Posterior cingulate gyrus (tissue), 11 donors: ENCODE results near the gene SPINT3.
A peak's percentile ranks its signal among the peaks of the same experiment; 100 is the strongest.
"Not testable (repeated sequence)": the region's sequence is repeated elsewhere in the genome, so short reads cannot be mapped to it uniquely, and the experiment has no call there.

Source experiments
- DNase-seq, 10 donors: peaks; one replicate each; pipeline versions ENCODE4 v3.0.0 to v3.0.0-alpha.2; 2020 to 2021; ENCODE audit warnings: mixed read lengths in 3 of 10
- intact Hi-C: fragments of 100-400 bp; cut with DNase I; formaldehyde crosslinking; loops from one replicate; pipeline ENCODE4 v1.15.1; 2023

SPINT3 gene

DNA sequence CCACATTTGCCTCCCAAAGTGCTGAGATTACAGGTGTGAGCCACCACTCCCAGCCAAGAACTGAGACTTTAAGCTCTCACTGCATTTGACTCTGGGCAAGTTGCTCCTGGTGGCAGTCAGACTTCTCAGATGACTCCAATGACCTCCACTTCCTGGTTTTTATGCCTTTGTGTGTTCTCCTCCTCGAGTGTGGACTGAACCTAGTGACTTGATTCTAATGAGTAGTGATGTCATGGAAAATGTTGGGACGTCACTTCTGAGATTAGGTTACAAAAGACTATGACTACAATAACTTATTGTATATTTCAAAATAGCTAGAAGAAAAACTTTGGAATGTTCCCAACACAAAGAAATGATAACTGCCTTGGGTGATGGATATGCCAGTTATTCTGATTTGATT, 12.0 kb downstream of the SPINT3 start:
- intact Hi-C loops: no loop called here

DNA sequence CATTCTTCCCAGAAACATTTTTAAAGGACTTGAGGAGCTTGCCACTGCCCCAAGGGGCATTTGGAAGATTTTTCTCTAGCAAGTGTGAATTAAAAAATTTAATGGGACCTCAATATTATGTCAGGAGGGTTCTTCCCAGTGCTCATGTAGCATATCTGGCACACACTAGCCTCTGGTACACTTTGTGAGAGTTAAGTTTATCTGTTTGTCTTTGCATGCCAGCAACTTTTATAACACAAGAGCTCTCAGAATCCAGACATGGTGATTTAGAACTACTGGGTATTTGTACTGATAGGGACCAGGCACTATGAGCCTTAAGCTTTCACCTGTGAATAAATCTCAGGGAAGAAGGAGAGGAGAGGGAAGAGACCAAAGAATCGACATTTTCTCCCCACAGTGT, 12.9 kb downstream of the SPINT3 start:
- no peak for DNase-seq
- intact Hi-C loops: no loop called here

More for the DNA sequence above, 12.0 kb downstream of the SPINT3 start:
- DNase-seq: no peak

DNA sequence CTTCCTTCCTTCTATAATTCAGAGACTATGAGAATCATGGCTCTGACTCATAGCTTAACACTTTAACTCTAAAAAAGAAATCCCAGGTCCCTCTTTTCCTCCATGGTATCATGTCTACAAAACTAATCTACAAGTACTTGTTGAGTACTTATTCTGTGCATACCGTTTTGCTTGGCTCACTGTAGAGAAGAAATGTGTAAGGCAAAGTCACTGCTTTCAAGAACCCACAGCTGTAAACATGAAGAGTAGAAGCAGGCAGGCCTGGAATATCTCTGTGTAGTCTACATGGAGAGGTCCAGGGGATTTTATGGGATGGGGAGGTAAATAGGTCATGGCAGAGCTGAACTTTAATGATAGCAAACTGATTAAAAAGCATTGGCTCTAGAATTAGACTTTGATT, 13.8 kb downstream of the SPINT3 start:
- intact Hi-C loops: no loop called here

DNA sequence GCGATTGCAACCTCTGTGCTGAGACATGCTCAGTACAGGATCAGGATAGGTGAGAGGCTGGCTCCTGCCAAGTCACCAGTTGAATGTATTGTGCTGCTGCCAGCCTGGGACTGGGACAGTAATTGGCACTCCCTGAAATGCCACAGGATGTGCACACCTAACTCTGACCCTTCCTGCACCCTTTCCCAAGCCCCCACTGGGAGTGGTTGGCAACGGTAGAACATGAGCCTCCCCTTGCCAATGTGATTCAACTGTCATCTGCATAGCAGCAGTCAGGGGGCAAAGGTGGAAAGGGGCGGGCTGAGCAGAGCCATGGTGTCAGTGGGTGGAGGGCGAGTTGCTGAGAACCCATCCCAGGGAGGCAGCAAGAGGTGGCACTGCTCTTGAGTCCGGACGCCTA, 15.4 kb downstream of the SPINT3 start:
- intact Hi-C loops: no loop called here
- DNase-seq: no peak

More for the DNA sequence above, 13.8 kb downstream of the SPINT3 start:
- no peak for DNase-seq

DNA sequence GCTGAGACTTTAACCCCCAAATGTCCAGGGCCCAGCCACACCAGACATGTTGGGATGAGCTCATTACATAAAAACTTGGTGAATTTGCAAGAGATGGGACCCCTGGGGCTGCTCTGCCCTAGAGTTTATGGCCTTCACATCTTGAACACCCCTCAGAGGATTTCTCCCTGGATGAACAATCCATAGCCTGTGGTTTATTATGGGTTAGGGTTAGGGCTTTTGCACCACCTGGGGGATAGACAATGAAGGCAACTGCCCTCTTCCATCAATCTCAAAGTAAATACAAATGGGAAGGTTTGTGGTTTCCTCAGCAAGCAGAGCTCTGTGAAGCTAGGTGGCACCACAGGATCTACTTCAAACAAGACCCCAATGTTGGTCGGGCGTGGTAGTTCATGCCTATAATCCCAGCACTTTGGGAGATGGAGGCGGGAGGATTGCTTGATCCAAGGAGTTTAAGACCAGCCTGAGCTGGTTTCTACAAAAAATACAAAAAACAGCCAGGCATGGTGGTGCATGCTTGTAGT, 17.4 kb downstream of the SPINT3 start:
- no peak for DNase-seq
- intact Hi-C loops: no loop called here

DNA sequence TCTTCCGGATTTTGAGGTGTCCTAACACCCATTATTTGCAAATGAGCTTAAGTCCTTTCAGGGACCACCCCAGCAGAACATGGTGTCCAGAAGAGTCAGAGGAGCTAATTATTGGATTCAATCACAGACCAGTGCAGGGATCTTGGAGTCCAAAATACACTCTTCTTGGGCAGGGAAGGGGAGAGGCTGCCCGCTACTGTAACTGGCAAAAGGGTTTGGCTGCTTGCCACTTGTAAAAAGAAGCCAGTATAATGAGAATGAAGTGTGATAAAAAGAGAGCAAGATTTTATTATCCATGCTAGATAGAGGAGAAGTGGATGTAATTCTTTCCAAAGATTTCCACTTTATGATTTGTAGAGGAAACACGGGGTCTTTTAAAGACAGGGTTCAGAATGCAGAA, 19.3 kb downstream of the SPINT3 start:
- no peak for DNase-seq
- intact Hi-C loops: no loop called here

DNA sequence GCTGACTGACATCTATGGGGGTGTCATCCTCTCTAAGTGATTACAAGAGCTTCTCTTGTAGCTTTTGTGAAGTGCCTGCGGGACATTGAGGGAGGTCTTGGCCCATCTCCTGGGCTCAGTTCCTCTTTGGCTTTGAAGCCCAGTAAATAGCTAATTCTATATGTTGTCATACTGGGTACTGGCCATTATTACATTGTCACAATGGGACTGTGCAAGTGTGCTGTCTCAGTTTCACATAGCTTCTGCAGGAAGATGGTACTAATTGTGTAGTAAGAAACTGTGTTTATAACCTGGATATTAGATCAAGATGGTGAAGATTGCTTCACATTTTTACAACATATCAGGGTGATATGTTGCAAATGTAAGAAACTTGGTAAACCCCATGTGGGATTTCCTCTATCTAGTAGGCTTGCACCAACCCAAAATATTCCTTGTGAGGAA, 19.9 kb downstream of the SPINT3 start:
- DNase-seq: no peak
- intact Hi-C loops: no loop called here

DNA sequence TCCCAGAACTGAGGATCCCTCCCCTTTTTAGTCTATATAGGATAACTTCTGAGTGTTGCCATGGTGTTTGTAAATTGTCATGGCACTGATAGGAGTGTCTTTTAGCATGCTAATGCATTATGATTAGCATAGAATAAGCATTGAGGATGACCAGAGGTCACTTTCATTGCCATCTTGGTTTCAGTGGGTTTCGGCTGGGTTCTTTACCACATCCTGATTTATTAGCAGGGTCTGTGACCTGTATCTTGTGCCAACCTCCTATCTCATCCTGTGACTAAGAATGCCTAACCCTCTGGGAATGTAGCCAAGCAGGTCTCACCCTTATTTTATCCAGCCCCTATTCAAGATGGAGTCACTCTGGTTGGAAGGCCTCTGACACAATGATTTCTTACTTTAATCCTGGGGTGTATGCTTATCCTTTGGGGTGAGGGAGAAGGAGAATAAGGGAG, 26.3 kb downstream of the SPINT3 start:
- intact Hi-C loops: no loop called here
- DNase-seq: no peak

DNA sequence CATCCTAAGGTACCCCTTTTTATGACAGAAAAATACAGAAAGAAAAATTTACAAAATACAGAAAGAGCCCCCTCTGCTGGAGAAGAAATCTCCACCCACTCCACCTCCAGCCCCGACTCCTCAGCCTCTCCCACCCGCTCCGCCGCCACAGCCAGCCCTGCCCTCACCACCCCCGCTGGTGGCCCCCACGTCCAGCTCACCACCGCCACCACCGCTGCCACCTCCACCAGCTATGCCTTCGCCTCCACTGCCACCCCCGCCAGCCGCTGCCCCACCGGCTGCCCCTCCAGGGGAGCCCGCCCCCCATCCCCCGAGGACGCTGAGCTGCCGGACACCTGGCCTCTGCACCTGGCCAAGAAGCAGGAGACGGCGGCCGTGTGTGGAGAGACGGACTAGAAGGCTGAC, 28.2 kb downstream of the SPINT3 start:
- no peak for DNase-seq
- intact Hi-C loops: no loop called here

DNA sequence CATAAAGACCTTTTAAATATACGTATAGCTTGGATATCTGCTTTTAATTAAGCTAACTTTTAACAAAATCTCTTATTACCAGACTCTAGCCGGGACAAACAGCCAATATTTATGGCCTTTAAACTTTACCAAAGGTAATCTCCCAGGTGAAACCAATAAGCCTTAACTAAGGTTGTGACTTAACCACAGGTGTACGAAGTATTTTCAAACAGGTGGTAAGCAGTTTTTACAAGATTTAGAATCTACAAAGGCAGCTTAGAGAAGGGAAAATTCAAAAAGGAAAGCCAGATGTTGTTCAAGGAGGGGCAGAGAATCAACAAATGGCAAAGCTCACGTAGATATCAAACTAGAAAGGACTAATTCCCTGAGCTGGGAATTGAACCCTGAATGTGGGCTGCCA, 30.0 kb downstream of the SPINT3 start:
- DNase-seq: no peak
- intact Hi-C loops: no loop called here

DNA sequence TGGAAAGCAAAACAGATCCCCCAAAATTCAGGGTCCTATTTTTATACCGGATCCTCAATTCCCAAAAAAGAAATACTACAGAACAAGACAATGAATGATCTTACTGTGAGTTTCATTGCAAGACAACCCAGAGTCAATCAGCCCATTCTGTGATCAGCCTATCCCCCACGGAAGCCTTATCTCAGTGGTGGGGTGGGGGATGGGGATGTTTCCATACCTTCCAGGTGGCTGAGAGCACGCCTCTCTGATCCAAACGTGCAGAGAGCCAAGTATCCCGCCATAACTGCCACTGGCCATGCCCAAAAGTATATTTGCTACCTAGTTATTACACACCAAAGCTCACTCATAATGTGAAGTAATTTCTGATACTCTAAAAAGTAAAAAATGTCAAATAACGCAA, 30.7 kb downstream of the SPINT3 start:
- DNase-seq: no peak
- intact Hi-C loops: no loop called here

DNA sequence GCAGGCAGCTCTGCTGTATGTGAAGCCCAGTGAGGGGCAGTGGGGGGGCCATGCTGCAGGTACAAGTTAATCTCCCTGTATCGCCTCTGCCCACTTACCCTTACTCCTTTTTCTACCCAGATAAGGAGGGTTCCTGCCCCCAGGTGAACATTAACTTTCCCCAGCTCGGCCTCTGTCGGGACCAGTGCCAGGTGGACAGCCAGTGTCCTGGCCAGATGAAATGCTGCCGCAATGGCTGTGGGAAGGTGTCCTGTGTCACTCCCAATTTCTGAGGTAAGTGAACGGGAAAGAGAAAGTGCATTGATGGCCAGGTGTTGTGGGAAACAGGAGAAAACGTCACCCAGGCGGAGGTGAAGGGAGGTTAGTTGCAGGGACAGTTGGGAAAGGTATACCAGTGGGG, 35.6 kb downstream of the SPINT3 start:
- intact Hi-C loops: no loop called here
- DNase-seq: no peak

DNA sequence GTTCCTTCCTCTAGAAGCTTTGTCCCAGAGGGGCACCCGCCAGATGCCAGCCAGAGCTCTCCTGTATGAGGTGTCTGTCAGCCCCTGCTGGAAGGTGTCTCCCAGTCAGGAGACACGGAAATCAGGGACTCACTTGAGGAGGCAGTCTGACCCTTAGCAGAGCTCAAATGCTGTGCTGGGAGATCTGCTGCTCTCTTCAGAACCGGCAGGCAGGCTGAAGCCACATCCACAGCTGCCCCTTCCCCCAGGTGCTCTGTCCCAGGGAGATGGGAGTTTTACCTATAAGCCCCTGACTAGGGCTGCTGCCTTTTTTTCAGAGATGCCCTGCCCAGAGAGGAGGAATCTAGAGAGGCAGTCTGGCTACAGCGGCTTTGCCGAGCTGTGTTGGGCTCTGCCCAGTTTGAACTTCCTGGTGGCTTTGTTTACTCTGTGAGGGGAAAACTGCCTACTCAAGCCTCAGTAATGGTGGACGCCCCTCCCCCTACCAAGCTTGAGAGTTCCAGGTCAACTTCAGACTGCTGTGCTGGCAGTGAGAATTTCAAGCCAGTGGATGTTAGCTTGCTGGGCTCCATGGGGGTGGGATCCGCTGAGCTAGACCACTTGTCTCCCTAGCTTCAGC, 37.8 kb downstream of the SPINT3 start:
- intact Hi-C loops, DNase-seq: not testable (repeated sequence)

DNA sequence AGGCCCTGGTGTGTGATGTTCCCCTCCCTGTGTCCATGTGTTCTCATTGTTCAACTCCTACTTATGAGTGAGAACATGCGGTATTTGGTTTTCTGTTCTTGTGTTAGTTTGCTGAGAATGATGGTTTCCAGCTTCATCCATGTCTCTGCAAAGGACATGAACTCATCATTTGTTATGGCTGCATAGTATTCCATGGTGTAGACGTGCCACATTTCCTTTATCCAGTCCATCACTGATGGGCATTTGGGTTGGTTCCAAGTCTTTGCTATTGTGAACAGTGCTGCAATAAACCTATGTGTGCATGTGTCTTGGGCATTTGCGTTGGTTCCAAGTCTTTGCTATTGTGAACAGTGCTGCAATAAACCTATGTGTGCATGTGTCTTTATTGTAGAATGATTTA, 43.1 kb downstream of the SPINT3 start:
- intact Hi-C loops, DNase-seq: not testable (repeated sequence)

DNA sequence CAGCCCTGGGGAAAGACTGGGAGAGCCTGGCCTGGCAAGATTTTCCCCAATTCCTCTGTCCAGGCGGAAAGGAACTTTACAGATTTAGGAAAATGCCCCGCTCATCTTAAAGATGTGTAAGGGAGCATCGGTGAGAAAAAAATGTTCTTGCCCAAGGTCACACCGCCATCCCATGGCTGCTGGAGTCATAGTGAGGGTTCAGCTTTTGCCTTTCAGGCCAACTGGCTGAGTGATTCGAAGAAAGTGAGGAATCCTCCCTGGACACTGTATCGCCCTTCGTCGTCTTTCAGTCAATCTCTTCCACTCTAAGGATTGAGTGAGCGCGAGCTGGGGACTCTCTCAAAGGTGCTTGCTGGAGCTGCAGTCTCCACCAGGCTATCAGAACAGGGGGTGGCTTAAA, 44.5 kb downstream of the SPINT3 start:
- intact Hi-C loops: no loop called here
- DNase-seq: peak in 3 of 10 donors; percentile 36 to 83 (median 47)

DNA sequence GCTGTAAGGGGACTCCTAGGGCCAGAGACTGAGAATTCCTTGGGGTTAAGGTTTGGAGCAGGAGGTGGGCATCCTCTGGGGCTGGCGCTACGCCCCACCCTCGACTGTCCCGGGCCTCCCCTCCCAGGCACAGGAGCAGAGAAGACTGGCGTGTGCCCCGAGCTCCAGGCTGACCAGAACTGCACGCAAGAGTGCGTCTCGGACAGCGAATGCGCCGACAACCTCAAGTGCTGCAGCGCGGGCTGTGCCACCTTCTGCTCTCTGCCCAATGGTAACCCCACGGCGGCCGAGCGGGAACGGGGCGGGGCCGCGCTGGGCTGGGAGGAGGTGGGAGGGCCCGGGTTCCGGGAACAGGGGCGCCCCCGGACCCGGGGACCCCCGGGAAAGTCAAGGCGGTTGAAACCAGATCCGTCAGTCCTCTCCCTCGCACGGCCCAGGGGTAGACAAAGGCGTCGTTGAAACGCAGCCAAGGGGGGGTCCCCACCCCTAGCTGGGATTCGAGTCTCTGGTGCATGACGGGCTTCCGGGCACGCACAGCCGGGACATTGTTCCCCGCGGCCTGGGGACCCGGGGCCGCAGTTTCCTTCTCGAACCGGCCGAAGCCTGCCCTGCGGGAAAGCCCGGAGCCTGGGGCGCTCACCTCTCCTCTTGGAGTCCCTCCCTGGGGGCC, 45.0 kb downstream of the SPINT3 start:
- peak in 9 of 10 donors; percentile 29 to 93 (median 53) for DNase-seq
- intact Hi-C loops: no loop called here

DNA sequence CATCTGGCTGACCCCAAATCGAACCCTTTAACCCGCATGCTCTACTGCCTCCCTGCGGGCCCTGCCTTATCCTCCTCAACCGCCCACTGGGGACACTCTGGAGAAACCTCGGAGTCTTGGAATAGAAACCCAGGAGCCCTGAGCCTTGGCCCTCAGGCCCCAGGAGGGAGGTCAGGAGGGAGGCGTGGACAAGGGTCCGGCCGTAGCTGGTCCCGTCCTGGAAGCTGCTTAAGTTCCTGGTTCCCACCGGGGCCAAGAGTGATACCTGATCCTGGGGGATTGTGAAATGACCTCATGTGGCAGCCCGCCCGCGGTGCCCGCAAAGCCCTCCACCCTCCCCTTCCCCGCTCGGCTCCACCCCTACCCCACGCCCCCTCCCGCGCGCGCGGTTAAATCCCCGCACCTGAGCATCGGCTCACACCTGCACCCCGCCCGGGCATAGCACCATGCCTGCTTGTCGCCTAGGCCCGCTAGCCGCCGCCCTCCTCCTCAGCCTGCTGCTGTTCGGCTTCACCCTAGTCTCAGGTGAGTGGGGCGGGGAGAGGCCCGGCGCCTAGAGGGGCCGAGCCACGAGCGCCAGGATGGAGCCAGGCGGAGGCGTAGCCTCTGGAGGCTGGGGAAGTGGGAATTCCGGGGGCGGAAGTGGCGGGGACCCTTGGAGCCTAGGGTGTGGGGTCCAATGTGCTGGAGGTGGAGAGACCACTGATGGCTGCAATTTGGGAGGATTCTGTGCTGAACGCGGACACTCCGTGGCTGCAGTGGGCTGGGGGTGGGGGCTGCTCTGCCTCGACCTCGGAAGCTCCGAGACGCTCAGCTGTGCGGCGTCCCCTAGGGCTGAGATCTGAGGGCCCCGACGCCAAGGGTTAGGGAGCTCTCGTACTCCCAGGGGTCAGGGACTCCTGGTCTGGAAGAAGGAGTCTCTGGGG, 45.8 kb downstream of the SPINT3 start, which contains the start of gene WFDC2:
Gene WFDC2, plus strand, starts transcription at position 418 of the 926 bp plus-strand sequence. Its CDS starts 29 bp downstream, at position 447.
- peak in 1 of 10 donors; percentile 83 for DNase-seq

DNA sequence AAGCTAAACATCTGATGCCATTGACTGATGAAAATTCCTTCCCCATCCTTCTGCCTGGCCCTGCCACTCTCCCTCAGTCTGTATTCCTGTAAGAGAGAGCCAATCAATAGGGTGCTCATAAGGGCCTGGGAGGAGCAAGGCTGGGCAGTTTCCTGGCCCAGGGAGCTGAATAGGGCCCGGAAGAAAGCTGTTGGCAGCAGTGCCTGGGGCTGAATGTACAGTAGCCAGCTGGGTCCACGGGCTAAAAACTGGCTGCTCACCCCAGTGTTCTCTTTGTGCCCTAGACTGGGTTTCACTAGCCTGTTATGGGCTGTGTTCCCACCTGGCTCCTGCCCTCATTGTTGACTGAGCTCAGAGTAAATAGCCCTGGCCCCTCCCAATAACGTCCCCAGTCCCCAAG, 47.6 kb downstream of the SPINT3 start:
- DNase-seq: peak in 6 of 10 donors; percentile 13 to 89 (median 30)
- intact Hi-C loops: loop anchor here (10.0 kb wide), 1 partner anchor 297 kb away; no protein-coding TSS in a partner anchor

More for the DNA sequence above, 45.8 kb downstream of the SPINT3 start, which contains the start of gene WFDC2:
- intact Hi-C loops: loop anchor here (10.0 kb wide), 1 partner anchor 295 kb away; no protein-coding TSS in a partner anchor

DNA sequence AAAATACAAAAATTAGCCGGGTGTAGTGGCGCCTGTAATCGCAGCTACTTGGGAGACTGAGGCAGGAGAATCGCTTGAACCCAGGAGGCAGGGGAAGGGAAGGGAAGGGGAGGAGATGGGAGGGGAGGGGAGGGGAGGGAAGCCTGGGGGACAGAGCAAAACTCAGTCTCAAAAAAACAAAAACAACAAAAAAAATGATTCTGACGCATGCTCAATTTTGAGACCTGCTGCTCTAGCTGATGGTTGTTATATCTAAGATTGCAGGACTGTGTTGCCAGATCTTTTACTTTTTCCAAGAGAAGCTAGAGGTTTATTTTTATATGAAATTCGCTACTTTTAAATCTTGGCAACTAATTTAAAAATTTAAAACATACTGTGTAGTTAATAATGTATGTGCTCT, 48.2 kb downstream of the SPINT3 start:
- intact Hi-C loops: loop anchor here (10.0 kb wide), 1 partner anchor 298 kb away; no protein-coding TSS in a partner anchor
- DNase-seq: no peak

DNA sequence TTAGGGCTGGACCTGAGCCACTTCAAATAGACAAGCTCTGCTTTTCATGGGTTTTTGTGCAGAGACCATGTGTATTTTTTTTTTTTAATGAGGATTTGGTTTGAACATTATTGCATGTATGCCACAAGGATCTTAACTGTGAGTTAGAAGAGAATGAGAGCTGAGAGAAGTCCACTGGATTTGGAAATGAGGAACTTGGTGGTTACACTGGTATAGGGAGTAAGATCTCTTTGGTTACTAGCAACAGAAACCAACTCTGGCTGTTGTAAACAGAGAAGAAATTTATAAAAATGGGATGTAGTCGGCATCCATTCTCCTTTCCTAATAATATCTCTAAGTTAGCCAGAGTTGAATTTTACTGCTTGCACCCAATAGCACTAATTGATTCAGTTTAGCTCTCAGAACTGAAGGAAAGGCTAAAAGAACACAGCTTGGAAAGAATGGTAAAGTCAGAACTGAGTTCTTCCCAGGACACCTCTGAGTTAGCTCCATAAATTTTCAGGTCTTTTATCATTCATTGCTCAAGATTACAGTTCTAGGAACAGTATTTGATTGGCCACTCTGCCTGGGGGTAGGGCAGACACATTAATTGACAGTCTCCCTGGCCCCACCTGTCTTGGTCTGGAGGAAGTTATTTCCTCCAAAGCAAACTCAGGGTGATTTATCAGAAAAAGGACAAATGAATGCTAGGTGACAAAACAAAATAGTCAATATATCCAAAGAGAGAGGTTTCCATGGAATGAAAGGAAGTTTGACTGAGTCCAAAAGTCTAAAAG, 49.7 kb downstream of the SPINT3 start:
- no peak for DNase-seq
- intact Hi-C loops: loop anchor here (10.0 kb wide), 1 partner anchor 299 kb away; no protein-coding TSS in a partner anchor
